Stimulated activated CD4-positive, alpha-beta T cell treated with anti-CD3 and anti-CD28 coated beads, TNF-alpha, amount 100 ng/mL, for 1 hour (primary cell): ENCODE data around the gene TDRD12.
"Not testable (repeated sequence)": the region's sequence is repeated elsewhere in the genome, so short reads cannot be mapped to it uniquely, and the experiment has no call there.

Experiments
- DNase-seq, 3 donors: peaks; one replicate each; pipeline ENCODE4 v3.0.0-alpha.2; 2020; ENCODE audit warnings: low read depth in 3 of 3, low spot score in 1 of 3

Gene TDRD12

GRCh38 chr19:32828139-32828538, 108.6 kb downstream of the TDRD12 start:
- DNase-seq, result no peak

- no peak for DNase-seq
Observed at GRCh38 chr19:32828643-32829344, 109.2 kb downstream of the TDRD12 start.

- DNase-seq, result no peak
Observed at GRCh38 chr19:32829345-32829896, 109.9 kb downstream of the TDRD12 start.

- no peak for DNase-seq
Observed at GRCh38 chr19:32830231-32831014, 110.9 kb downstream of the TDRD12 start.

- DNase-seq, result no peak
Observed at GRCh38 chr19:32831611-32832010, 112.0 kb downstream of the TDRD12 start.

GRCh38 chr19:32832094-32832493, 112.5 kb downstream of the TDRD12 start:
- DNase-seq, result not testable (repeated sequence)

- not testable (repeated sequence) for DNase-seq
Observed at GRCh38 chr19:32832825-32833224, 113.3 kb downstream of the TDRD12 start.

GRCh38 chr19:32833388-32833787, 113.8 kb downstream of the TDRD12 start:
- not testable (repeated sequence) for DNase-seq

GRCh38 chr19:32837531-32837930, 118.0 kb downstream of the TDRD12 start:
- DNase-seq, result no peak

GRCh38 chr19:32842061-32842460, 122.5 kb downstream of the TDRD12 start:
- DNase-seq, result no peak

GRCh38 chr19:32843716-32844245, 124.2 kb downstream of the TDRD12 start:
- no peak for DNase-seq

- not testable (repeated sequence) for DNase-seq
Observed at GRCh38 chr19:32848035-32848434, 128.5 kb downstream of the TDRD12 start.

- no peak for DNase-seq
Observed at GRCh38 chr19:32852216-32852615, 132.6 kb downstream of the TDRD12 start.

- not testable (repeated sequence) for DNase-seq
Observed at GRCh38 chr19:32856818-32857217, 137.3 kb downstream of the TDRD12 start.

- no peak for DNase-seq
Observed at GRCh38 chr19:32857584-32857983, 138.0 kb downstream of the TDRD12 start.

GRCh38 chr19:32858155-32858554, 138.6 kb downstream of the TDRD12 start:
- no peak for DNase-seq

- DNase-seq, result no peak
Observed at GRCh38 chr19:32858559-32858958, 139.0 kb downstream of the TDRD12 start.

- no peak for DNase-seq
Observed at GRCh38 chr19:32859591-32859990, 140.0 kb downstream of the TDRD12 start.

GRCh38 chr19:32861596-32861995, 142.0 kb downstream of the TDRD12 start:
- no peak for DNase-seq

GRCh38 chr19:32862173-32862572, 142.6 kb downstream of the TDRD12 start:
- DNase-seq, result no peak

- DNase-seq, result no peak
Observed at GRCh38 chr19:32862741-32863140, 143.2 kb downstream of the TDRD12 start.

GRCh38 chr19:32863301-32863700, 143.7 kb downstream of the TDRD12 start:
- no peak for DNase-seq
